Progenitor cell of endocrine pancreas (in vitro differentiated cells): Measurements from ENCODE around the gene MCMBP. TPM values are rescaled to one million over a fixed set of nuclear protein-coding genes. Genes with fewer than 3 reads are reported as not detected.

Source experiments
- DNase-seq: peaks from one replicate; pipeline ENCODE4 v3.0.0; 2021; ENCODE audit warnings: low spot score; ENCODE audit not compliant: unreplicated experiment
- H3K27ac Mint-ChIP-seq: 2 replicates; pipeline ENCODE4 v1.8.0; 2021; ENCODE audit warnings: mild to moderate bottlenecking, moderate library complexity, mixed read lengths
- H3K27me3 Mint-ChIP-seq: 2 replicates; pipeline ENCODE4 v1.8.0; 2021; ENCODE audit warnings: mixed read lengths
- H3K36me3 Mint-ChIP-seq: 2 replicates; pipeline ENCODE4 v1.8.0; 2022; ENCODE audit warnings: mixed read lengths; ENCODE audit not compliant: insufficient read depth
- H3K4me1 Mint-ChIP-seq: 2 replicates; pipeline ENCODE4 v1.8.0; 2021; ENCODE audit warnings: low read depth, mixed read lengths
- H3K4me3 Mint-ChIP-seq: 2 replicates; pipeline ENCODE4 v1.8.0; 2021; ENCODE audit warnings: low read depth, mild to moderate bottlenecking, moderate library complexity, mixed read lengths
- H3K9me3 Mint-ChIP-seq: 2 replicates; pipeline ENCODE4 v1.8.0; 2021; ENCODE audit warnings: low read depth, mixed read lengths
- total RNA-seq: library from RNA; stranded (reverse); gene quantifications from 2 replicates; pipeline ENCODE4 v1.2.1, GENCODE V29; 2021
- TF ChIP-seq, protein P1 (sequence below): fragments of 200-600 bp; sonication (generic); IDR thresholded peaks from one replicate; pipeline ENCODE4 v1.5.0; 2021; ENCODE audit warnings: antibody characterized with exemption, mild to moderate bottlenecking; ENCODE audit not compliant: unreplicated experiment

MCMBP gene
- total RNA-seq, 1 donor from 2014 or later: 44.9 TPM

DNA sequence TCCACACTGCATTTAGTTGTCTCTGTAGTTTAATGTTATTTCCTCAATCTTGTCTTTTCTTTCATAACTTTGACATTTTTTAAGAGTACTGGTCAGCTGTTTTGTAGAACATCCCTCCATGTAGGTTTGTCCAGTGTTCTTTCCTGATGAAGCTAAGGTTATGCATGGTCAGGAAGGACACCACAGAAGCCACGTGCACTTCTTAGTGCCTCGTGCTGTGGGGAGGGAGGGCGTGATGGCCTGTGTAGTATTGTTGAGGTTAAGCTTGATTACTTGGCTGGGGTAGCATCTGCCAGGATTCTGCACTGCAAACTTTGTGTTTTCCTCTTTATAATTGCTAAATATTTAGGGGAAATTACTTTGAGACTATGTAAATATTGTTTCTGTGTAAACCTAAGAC lies 48.3 kb downstream of the MCMBP start:
- Mint-ChIP-seq H3K4me1 (peaks cover 7% of the 10 kb centered on the region), H3K36me3 (peaks cover 7% of the 10 kb centered on the region), H3K9me3 (no peaks in the 10 kb centered on the region), H3K27ac (no peak overlapping the region), H3K4me3 (no peak overlapping the region), H3K27me3 (no peaks in the 10 kb centered on the region)
- DNase-seq: no peak
- TF ChIP-seq, protein P1, sequence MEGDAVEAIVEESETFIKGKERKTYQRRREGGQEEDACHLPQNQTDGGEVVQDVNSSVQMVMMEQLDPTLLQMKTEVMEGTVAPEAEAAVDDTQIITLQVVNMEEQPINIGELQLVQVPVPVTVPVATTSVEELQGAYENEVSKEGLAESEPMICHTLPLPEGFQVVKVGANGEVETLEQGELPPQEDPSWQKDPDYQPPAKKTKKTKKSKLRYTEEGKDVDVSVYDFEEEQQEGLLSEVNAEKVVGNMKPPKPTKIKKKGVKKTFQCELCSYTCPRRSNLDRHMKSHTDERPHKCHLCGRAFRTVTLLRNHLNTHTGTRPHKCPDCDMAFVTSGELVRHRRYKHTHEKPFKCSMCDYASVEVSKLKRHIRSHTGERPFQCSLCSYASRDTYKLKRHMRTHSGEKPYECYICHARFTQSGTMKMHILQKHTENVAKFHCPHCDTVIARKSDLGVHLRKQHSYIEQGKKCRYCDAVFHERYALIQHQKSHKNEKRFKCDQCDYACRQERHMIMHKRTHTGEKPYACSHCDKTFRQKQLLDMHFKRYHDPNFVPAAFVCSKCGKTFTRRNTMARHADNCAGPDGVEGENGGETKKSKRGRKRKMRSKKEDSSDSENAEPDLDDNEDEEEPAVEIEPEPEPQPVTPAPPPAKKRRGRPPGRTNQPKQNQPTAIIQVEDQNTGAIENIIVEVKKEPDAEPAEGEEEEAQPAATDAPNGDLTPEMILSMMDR: no peak

DNA sequence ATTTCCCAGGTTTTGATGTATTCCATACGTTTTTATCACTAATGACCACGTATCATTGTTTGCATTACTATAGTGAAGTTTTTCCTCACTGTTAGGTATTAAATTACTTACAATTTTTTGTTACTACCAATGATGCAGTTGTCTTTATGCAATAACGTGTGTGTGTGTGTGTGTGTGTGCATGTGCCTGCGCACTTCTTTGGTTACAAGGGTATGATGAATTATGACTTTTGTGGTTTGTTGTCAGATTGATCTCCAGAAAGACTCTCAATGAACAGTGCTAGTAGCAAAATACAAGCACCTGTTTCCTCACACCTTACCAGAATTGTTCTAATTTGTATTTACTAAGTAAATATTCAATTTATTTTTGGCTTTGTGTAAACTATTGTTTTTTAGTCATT lies 51.5 kb downstream of the MCMBP start:
- TF ChIP-seq, protein P1: no peak
- H3K9me3 Mint-ChIP-seq: no peaks in the 10 kb centered on the region
- H3K36me3 Mint-ChIP-seq: peaks cover 4% of the 10 kb centered on the region
- no peaks in the 10 kb centered on the region for H3K27me3 Mint-ChIP-seq
- H3K4me3 Mint-ChIP-seq: no peak overlapping the region
- H3K27ac Mint-ChIP-seq: peak overlapping the region; percentile 18
- DNase-seq: no peak
- peaks cover 8% of the 10 kb centered on the region for H3K4me1 Mint-ChIP-seq

DNA sequence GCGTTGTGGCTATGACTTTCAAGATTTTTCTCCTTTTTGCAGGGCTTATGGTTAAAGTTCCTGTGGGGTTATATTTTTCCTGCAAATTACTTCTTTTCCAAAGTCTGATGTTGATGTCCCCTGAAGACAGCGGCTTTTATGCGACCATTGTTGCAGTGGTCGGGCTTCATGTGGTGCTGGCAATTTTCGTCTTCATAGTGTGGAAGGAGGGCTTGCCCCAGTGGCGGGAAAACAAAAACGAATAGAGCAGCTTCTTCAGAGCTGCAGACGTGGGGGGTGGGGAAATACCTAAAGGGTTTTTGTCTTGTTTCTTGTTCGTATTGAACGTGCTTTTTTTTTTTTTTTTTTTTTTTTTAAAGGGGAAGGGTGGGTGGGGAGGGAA lies 53.8 kb downstream of the MCMBP start:
- Mint-ChIP-seq H3K4me3 (peak overlapping the region; percentile 77), H3K4me1 (peaks cover 8% of the 10 kb centered on the region), H3K27me3 (no peaks in the 10 kb centered on the region), H3K36me3 (peaks cover 12% of the 10 kb centered on the region), H3K9me3 (no peaks in the 10 kb centered on the region), H3K27ac (peak overlapping the region; percentile 95)
- DNase-seq: no peak
- TF ChIP-seq, protein P1: no peak

GRCh38 chr10:119817991-119818888 lies 54.4 kb downstream of the MCMBP start:
- peak; percentile 95 for DNase-seq
- Mint-ChIP-seq H3K36me3 (peaks cover 12% of the 10 kb centered on the region), H3K9me3 (no peaks in the 10 kb centered on the region), H3K27ac (peak overlapping the region; percentile 96), H3K27me3 (no peaks in the 10 kb centered on the region), H3K4me1 (peaks cover 8% of the 10 kb centered on the region), H3K4me3 (peak overlapping the region; percentile 77)
- TF ChIP-seq, protein P1: peak; percentile 59

DNA sequence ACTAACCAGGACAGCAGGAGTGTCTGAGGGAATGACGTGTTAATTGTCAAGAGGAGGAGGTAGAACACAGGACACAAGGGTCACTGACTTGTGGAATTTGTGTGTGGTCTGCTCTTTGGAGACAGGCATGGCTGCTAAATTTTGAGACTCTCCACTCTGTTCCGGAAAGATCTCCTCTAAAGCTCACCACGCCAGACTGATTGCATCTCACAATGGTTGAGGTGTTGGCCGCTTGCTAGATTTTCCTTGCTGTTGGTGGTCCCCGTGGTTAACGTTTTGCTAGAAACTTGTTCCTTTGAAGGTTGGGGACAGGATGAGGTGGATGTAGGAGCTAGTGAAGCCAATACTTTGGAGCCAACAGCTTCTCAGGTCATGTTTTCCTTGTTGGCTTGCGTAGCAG lies 57.0 kb downstream of the MCMBP start:
- no peaks in the 10 kb centered on the region for H3K9me3 Mint-ChIP-seq
- H3K36me3 Mint-ChIP-seq: peaks cover 12% of the 10 kb centered on the region
- TF ChIP-seq, protein P1: no peak
- H3K4me3 Mint-ChIP-seq: no peak overlapping the region
- H3K27me3 Mint-ChIP-seq: no peaks in the 10 kb centered on the region
- DNase-seq: no peak
- H3K27ac Mint-ChIP-seq: no peak overlapping the region
- peaks cover 5% of the 10 kb centered on the region for H3K4me1 Mint-ChIP-seq
